B cell (primary cell): ENCODE results near the gene STAT5B.

Experiments used
- EZH2 ChIP-seq: IDR thresholded peaks from 2 replicates; pipeline ENCODE4 v1.6.1; 2012; ENCODE audit warnings: borderline replicate concordance, low read depth, mild to moderate bottlenecking, moderate library complexity, low read length; ENCODE audit not compliant: insufficient read depth, poor library complexity, severe bottlenecking
- TF ChIP-seq, protein P1 (sequence below): fragments of 200-600 bp; IDR thresholded peaks from one replicate; pipeline ENCODE4 v1.8.0; 2022; ENCODE audit warnings: antibody characterized with exemption, mild to moderate bottlenecking

DNA sequence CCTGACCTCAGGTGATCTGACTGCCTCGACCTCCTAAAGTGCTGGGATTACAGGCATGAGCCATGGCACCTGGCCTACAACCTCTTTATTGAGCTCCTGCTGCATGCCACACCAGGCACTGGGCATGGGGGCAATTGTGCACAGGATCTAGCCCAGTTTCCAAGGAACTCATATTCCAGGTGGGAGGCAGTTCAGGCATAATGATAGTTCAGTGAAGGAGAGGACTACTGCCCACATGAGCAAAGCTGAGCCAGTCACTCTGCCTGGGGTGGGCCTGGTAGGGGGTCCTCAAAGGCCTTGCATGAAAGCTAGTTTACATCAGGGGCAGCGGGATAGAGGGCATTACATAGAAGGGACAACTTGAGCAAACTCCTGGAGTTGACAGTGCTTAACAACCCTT, 88.4 kb downstream of the STAT5B start:
- TF ChIP-seq, protein P1, sequence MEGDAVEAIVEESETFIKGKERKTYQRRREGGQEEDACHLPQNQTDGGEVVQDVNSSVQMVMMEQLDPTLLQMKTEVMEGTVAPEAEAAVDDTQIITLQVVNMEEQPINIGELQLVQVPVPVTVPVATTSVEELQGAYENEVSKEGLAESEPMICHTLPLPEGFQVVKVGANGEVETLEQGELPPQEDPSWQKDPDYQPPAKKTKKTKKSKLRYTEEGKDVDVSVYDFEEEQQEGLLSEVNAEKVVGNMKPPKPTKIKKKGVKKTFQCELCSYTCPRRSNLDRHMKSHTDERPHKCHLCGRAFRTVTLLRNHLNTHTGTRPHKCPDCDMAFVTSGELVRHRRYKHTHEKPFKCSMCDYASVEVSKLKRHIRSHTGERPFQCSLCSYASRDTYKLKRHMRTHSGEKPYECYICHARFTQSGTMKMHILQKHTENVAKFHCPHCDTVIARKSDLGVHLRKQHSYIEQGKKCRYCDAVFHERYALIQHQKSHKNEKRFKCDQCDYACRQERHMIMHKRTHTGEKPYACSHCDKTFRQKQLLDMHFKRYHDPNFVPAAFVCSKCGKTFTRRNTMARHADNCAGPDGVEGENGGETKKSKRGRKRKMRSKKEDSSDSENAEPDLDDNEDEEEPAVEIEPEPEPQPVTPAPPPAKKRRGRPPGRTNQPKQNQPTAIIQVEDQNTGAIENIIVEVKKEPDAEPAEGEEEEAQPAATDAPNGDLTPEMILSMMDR = no peak
- TF ChIP-seq EZH2 = no peak
